GM19328 (cell line): ENCODE measurements around the gene PHLDB2.
"Not testable (repeated sequence)": the region's sequence is repeated elsewhere in the genome, so short reads cannot be mapped to it uniquely, and the experiment has no call there.

Experiments
- ATAC-seq: cut with Tn5 transposase; IDR thresholded peaks from one replicate; pipeline ENCODE4 v1.9.1; 2021; ENCODE audit warnings: mild to moderate bottlenecking, moderate library complexity; ENCODE audit not compliant: unreplicated experiment

PHLDB2 gene

GRCh38 chr3:111859061-111859973 is at the start of gene PHLDB2:
TSS of gene PHLDB2 (plus strand) at chr3:111859265. CDS start at chr3:111884078, 24,813 bp downstream.
- ATAC-seq = peak; percentile 19

DNA sequence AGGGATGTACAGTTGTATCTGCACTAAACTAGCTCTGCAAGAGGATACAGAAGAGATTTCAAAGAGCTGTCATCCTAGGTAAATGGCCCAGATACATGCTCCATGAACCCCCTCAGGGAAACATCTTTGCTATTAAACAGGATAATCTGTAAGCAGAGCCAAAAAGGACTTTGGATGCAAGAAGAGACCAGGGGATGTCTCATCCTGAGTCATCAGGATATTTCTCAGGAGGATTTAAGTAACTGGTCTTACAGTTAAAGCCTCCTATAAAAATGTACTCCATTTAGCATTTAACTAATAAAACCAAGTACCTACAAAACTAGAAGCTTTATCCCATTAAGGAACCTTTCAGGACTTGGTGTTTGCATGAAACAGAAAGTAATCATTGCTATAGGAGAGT is 48.2 kb upstream of the PHLDB2 start:
- ATAC-seq = no peak

DNA sequence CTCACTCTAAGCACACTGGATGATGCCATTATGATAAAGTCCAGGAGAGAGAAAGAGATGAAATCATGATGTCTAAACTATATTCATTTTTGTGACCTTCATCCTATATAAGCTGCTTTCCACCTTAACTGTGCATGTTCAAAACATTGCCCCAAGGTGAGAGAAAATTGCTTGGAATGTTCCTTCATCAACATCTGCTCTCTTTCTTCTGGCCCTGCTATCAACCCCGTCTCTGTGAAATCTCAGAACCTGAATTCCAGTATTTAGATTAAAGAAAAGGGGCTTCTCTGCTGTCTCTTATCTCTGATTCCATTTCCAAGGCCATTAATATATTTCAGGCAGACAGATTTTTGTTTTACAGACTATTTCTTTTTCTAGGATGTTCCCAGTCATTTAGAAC is 47.3 kb upstream of the PHLDB2 start:
- ATAC-seq = no peak

DNA sequence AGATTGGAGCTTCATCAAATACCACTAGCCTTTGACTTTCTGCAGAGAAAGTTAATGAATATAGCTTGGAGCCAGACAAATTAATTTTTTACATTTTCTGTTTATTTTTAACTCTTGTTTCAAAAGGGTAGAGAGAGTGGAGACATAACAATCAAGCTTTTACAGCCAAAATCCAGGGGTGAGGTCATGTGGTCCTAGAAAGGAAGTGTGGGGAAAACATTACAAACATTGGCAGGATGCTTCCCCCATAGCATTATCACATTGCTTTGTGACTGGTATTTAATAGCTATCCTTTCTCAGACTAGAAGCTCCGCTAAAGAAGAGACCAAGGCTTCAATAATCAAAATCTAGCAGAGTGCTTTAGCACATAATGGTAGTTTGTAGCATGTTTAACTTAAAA is 46.4 kb upstream of the PHLDB2 start:
- no peak for ATAC-seq

DNA sequence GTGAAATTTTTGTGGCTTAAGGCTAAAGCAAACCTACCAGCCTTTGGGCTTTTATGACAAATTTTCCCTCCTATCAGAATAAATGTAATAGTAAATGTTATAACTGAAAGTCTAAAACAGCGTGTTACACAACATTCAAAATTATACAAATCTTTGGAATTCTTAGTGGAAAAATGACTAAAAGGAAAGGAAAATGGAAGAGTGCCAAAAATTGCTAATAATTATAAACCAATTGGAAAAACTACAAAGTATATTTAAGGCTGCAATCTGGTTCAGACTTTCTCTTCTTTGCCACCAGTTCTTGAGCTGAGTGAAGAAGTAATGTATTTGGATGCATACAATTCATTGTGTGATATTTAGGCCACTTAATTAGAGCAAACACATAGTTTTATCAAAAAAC is 45.6 kb upstream of the PHLDB2 start:
- ATAC-seq = no peak

- no peak for ATAC-seq
These were observed 45.1 kb upstream of the PHLDB2 start for GRCh38 chr3:111813979-111814378.

- not testable (repeated sequence) for ATAC-seq
These were observed 42.3 kb upstream of the PHLDB2 start for GRCh38 chr3:111816771-111817170.

GRCh38 chr3:111819927-111820326 is 39.1 kb upstream of the PHLDB2 start:
- no peak for ATAC-seq

DNA sequence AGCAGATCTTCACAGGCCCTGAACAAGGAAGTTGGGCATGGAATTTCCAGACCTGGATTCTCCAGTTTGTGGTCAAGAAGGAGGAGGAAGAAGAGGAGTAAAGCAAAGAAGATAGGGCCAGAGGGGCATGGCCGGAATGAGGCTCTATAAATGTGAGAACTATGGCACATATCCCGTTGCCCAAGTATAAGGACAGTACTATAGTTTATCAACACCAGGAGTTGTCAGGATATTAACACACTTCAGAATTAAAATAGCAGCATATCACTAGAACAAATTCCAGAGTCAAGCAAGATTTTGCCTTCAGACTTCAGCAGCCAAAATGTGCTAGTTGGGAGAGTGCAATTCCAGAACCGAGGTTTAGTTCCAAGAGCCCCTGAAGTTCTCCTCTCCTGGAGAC is 38.4 kb upstream of the PHLDB2 start:
- no peak for ATAC-seq

DNA sequence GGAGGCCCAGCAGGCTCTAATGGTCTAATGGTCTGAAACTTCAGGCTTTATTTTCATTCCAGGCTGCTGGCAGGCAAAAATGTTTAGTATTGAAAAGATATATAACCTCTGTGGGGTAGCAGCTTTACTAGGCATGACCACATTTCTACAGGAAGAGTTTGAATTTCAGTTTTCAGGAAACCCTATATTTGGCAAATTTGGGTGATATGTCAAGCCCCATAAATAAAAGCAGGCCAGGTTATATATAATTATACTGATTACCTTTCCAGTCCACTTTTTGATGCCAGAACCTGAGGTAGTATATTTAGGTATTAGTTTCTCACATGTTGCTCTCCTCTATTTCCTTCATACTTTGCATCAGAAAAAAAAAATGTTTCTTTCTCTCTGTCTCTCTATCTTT is 37.2 kb upstream of the PHLDB2 start:
- ATAC-seq = no peak

DNA sequence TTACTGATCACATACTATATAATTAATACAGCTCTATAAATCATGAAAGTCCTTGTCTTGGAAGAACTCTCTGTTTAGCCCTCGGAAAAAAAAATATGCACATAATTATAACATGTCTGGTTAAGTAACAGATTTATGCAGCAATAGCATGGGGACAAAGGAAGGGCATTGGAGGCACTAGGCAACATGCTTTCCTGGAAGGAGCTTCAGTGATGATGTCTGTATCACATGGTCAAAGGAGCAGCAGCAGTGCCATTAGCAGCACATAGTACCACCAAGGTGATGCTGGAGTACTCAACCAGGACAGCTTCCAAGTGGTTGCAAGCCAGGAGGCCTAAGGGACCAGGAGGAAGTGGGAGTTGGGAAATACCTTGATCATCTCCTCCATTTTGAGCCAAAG is 36.3 kb upstream of the PHLDB2 start:
- ATAC-seq = no peak

DNA sequence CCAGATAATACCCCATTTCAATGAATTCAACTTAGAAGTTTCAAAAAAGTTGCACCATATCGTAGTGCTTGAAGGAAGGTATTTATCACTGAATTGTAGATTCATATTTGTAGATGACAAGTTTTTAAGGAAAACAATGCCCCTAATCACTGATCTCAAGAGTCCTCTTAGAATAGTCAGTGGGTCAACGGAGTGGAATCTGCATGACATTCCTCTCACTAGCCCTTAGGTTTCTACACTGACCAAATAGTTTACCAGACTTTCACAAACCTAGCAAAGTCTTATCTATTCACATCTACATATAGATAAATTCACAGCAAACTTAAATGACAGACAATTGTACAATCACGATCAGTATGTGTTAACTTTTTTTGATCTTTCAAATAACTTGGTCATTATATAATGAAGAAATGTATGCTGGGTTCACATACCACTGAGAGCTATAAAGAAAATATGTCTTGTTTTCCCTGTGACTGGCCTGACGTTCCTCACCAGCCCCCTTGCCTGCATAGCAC is 35.7 kb upstream of the PHLDB2 start:
- ATAC-seq = no peak

GRCh38 chr3:111824351-111824750 is 34.7 kb upstream of the PHLDB2 start:
- no peak for ATAC-seq

DNA sequence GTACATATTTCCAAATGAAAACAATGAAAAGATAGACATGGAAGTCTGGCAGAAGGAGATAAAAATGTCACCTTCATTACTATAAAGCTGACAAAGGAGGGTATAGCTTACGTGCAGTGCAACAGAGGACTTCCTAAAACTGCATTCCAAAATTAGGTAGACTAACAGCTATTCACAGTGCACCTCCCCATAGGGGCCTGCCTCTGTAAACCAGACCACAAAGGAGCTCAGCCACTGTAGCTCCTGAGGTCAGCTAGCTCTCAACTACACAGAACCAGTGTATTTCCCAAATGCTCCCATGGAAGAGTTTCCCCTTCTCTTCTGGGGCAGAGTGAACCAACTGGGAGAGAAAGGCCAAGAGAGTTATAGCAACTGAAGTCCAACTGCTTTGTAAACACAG is 31.2 kb upstream of the PHLDB2 start:
- ATAC-seq = no peak

GRCh38 chr3:111828530-111828929 is 30.5 kb upstream of the PHLDB2 start:
- ATAC-seq = no peak

DNA sequence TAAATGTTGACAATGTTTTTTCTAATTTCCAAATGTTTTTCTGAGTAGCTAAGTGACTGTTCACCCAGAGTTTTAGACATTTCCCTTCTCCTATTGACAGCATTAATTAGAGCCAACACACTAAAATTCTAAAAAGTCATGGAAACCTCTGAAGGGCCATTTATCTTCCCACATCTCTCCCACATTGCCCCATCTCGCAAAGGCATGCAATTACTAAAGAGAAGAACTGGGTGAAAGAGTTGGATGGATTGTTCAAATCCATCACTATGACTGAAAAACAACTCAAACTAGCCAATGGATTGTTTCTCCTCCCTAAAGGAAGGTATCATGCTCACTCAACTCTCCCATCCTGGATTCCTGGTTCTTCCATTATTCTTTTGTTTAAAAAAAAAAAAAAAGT is 30.0 kb upstream of the PHLDB2 start:
- no peak for ATAC-seq

GRCh38 chr3:111831840-111832239 is 27.2 kb upstream of the PHLDB2 start:
- ATAC-seq = no peak

DNA sequence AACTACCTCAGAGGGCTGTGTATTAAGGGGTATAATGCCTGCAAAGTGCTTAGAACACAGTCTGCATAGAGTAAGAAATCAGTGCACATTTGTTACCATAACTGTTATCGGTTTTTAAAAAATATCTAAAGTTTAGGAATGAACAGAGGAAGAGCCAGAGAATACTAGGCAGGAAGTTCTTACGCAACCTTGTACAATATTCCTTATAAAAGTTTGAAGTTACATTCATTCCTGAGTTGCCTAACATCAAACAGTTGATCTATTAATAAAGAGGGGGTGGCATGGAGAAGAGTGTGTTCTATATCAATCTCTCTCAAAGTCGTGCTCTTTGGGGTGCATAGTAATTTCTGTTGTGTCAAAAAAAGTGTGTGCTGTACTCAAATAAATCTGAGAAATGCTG is 22.0 kb upstream of the PHLDB2 start:
- ATAC-seq = no peak

DNA sequence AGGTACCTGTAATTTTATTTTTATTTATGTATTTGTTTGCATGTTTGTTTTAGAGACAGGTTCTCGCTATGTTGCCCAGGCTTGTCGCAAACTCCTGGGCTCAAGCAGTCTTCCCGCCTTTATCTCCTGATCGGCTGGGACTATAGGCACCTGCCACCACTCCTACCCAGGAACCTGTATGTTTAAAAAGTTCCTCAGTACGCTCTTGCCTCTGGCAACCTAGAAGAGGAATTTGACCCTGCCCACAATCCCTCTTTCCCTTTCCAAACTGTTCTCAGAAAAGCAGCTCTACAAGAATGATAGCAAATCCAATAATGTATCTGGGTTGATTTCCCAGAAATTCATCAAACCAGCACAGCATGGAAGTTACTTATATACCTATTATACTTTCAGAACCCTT is 20.9 kb upstream of the PHLDB2 start:
- ATAC-seq = no peak

GRCh38 chr3:111846039-111846438 is 13.0 kb upstream of the PHLDB2 start:
- no peak for ATAC-seq

GRCh38 chr3:111846717-111847116 is 12.3 kb upstream of the PHLDB2 start:
- ATAC-seq = no peak

DNA sequence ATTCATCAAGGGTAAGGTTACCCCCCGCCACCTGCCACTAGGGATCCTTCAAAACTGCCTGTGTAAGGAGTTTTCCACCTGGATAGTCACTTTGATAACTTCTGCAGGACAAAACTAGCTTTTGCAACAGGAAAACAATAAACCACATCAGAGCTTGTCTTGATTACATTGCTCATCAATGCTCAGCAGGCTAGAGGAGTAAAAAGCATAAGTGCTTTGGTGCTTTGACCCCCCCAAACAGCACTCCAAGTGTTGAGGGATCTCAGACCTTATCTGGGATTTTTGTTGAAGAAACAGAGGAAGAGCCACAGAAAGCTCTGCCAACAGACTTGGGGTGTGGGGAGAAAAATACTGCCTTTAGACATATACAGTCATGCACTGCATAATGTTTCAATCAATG is 10.8 kb upstream of the PHLDB2 start:
- ATAC-seq = no peak

- no peak for ATAC-seq
These were observed 10.3 kb upstream of the PHLDB2 start for GRCh38 chr3:111848778-111849177.
